Omental fat pad (tissue), 4 donors: Measurements from ENCODE around the gene NAALADL2. TPM values are rescaled to one million over a fixed set of nuclear protein-coding genes. Genes with fewer than 3 reads are reported as not detected.

ENCODE experiments used
- ATAC-seq: fragments of 150-250 bp; one replicate; pipeline ENCODE4 v1.9.1; 2016; ENCODE audit warnings: mild to moderate bottlenecking, moderate library complexity; ENCODE audit not compliant: low FRiP score
- DNase-seq: peaks from one replicate; pipeline ENCODE4 v3.0.0-alpha.2; 2019; ENCODE audit warnings: low spot score
- CTCF ChIP-seq, 3 donors: fragments of 450-650 bp; IDR thresholded peaks; one replicate each; pipeline ENCODE4 v1.5.1; 2016 to 2017; ENCODE audit warnings: antibody characterized with exemption in 3 of 3, mild to moderate bottlenecking in 3 of 3, moderate library complexity in 2 of 3
- total RNA-seq, 4 donors: library from RNA; depleted of rRNA; stranded (reverse); fragments of >200 nt; gene quantifications; one replicate each; pipeline ENCODE4 v1.1.0, GENCODE V29; 2016

NAALADL2 gene
- total RNA-seq, 4 donors from 2014 or later: 6.5 to 15.1 (median 8.0) TPM

- TF ChIP-seq CTCF (IDR thresholded peaks at IDR 0.05): no peak
- no peak for ATAC-seq
- DNase-seq: no peak
These were observed 325.3 kb downstream of the NAALADL2 start for GRCh38 chr3:175184392-175184791.

- ATAC-seq (no peak), DNase-seq (no peak)
- TF ChIP-seq CTCF (IDR thresholded peaks at IDR 0.05): no peak
These were observed 326.8 kb downstream of the NAALADL2 start for GRCh38 chr3:175185903-175186302.

- no peak for TF ChIP-seq CTCF (IDR thresholded peaks at IDR 0.05)
- no peak for ATAC-seq
These were observed 327.4 kb downstream of the NAALADL2 start for GRCh38 chr3:175186511-175186910.

GRCh38 chr3:175187586-175187985 lies 328.5 kb downstream of the NAALADL2 start:
- no peak for ATAC-seq
- no peak for TF ChIP-seq CTCF (IDR thresholded peaks at IDR 0.05)
- DNase-seq: no peak

More at GRCh38 chr3:175186511-175186910, 327.4 kb downstream of the NAALADL2 start:
- DNase-seq: no peak

GRCh38 chr3:175192536-175192935 lies 333.4 kb downstream of the NAALADL2 start:
- ATAC-seq (no peak), DNase-seq (no peak)
- TF ChIP-seq CTCF (IDR thresholded peaks at IDR 0.05): no peak

- TF ChIP-seq CTCF (IDR thresholded peaks at IDR 0.05): no peak
- DNase-seq (no peak), ATAC-seq (no peak)
These were observed 334.8 kb downstream of the NAALADL2 start for GRCh38 chr3:175193815-175194518.
